K562 (cell line): ENCODE measurements around the gene PRSS22. TPM values are rescaled to one million over a fixed set of nuclear protein-coding genes. Genes with fewer than 3 reads are reported as not detected.

Source experiments
- BRD9 ChIP-seq: fragments of 450-650 bp; IDR thresholded peaks from 2 replicates; pipeline ENCODE4 v1.6.1; 2018; ENCODE audit warnings: low read depth; ENCODE audit not compliant: partially characterized antibody
- CHD1 ChIP-seq: fragments of 200-600 bp; sonication (generic); IDR thresholded peaks from one replicate; pipeline ENCODE4 v1.6.1; 2012; ENCODE audit warnings: mild to moderate bottlenecking, moderate library complexity, low read length, inconsistent platforms
- FOXJ2 ChIP-seq: fragments of 200-800 bp; sonication (Bioruptor generic); IDR thresholded peaks from 2 replicates; pipeline ENCODE4 v1.6.1; 2016; ENCODE audit warnings: missing genetic modification characterization, missing compliant biosample characterization
- FOXO4 ChIP-seq: fragments of 450-650 bp; formaldehyde crosslinking; IDR thresholded peaks from 2 replicates; pipeline ENCODE4 v1.4.0; 2020; ENCODE audit warnings: mild to moderate bottlenecking, moderate library complexity
- HDAC6 ChIP-seq: IDR thresholded peaks from 2 replicates; pipeline ENCODE4 v1.6.1; 2012; ENCODE audit warnings: low read depth, mild to moderate bottlenecking, control low read depth, inconsistent platforms, low read length, moderate library complexity
- HNRNPH1 ChIP-seq: fragments of 200-400 bp; formaldehyde crosslinking; optimal IDR thresholded peaks from 2 replicates; pipeline ENCODE3; 2017; ENCODE audit warnings: low read depth, mild to moderate bottlenecking, low read length, moderate library complexity
- MNT ChIP-seq, 2 experiments: fragments of 450-650 bp; conservative IDR thresholded peaks; 2 replicates each; pipeline ENCODE4 v1.6.1; 2017; ENCODE audit warnings: mild to moderate bottlenecking in 2 of 2, moderate library complexity in 2 of 2
- POU5F1 ChIP-seq: fragments of 150-350 bp; IDR thresholded peaks from 2 replicates; pipeline ENCODE4 v1.6.1; 2014; ENCODE audit warnings: borderline replicate concordance, low read length, low read depth, mild to moderate bottlenecking; ENCODE audit not compliant: partially characterized antibody
- SMAD4 ChIP-seq: fragments of 250-450 bp; sonication (Bioruptor Pico); conservative IDR thresholded peaks from 2 replicates; pipeline ENCODE4 v1.8.0; 2021; ENCODE audit warnings: inconsistent platforms, mild to moderate bottlenecking, moderate library complexity
- THAP12 ChIP-seq: fragments of 250-450 bp; sonication (Bioruptor Pico); IDR thresholded peaks from 2 replicates; pipeline ENCODE4 v1.9.0; 2021; ENCODE audit warnings: mild to moderate bottlenecking, inconsistent platforms
- USF1 ChIP-seq: sonication (generic); formaldehyde crosslinking; IDR thresholded peaks from 2 replicates; pipeline ENCODE4 v1.9.0; 2022; ENCODE audit warnings: mild to moderate bottlenecking, missing genetic modification reagents
- ZNF212 ChIP-seq: fragments of 450-650 bp; formaldehyde crosslinking; IDR thresholded peaks from 2 replicates; pipeline ENCODE4 v1.4.0; 2020; ENCODE audit warnings: mild to moderate bottlenecking
- polyA plus RNA-seq, 8 experiments: library from polyadenylated mRNA; depleted of rRNA in 4 of 8; stranded (reverse) in 5 of 8; unstranded in 3 of 8; fragments of >200 nt; fragmentation: Nextera tagmentation in 2 of 8; fragmentation: Illumina TruSeq in 1 of 8; extraction: Ambion mirVana in 2 of 8; extraction: Trizol in 1 of 8; gene quantifications; 2 replicates each; pipeline versions ENCODE4 v1.2.1 to v1.2.3, GENCODE V29; 2011 to 2014; ENCODE audit warnings: inconsistent platforms in 1 of 8, missing spikeins in 1 of 8
- total RNA-seq, 7 experiments: library from RNA; depleted of rRNA in 6 of 7; stranded (reverse); fragments of >200 nt in 6 of 7; fragmentation: Illumina TruSeq in 2 of 7; extraction: Trizol in 2 of 7; gene quantifications; 2 replicates each; pipeline versions ENCODE4 v1.2.1 to v1.2.3, GENCODE V29; 2011 to 2021; ENCODE audit warnings: low replicate concordance in 1 of 7
- TF ChIP-seq, protein P1 (sequence below): fragments of 450-650 bp; formaldehyde crosslinking; IDR thresholded peaks from 2 replicates; pipeline ENCODE4 v1.4.0; 2020; ENCODE audit warnings: mild to moderate bottlenecking, moderate library complexity
- TF ChIP-seq, protein P2 (sequence below), 2 experiments: fragments of 450-650 bp in 1 of 2; sonication (generic) in 1 of 2; formaldehyde crosslinking in 1 of 2; IDR thresholded peaks in 1 of 2; conservative IDR thresholded peaks in 1 of 2; 2 replicates each; pipeline versions ENCODE4 v1.6.1 to v1.8.1; 2016 to 2023; ENCODE audit warnings: mild to moderate bottlenecking in 2 of 2, moderate library complexity in 2 of 2, inconsistent platforms in 1 of 2, missing genetic modification reagents in 1 of 2
- TF ChIP-seq, protein P3 (sequence below): fragments of 250-450 bp; sonication (Bioruptor Pico); IDR thresholded peaks from 2 replicates; pipeline ENCODE4 v1.4.0; 2020; ENCODE audit warnings: mild to moderate bottlenecking, moderate library complexity, borderline replicate concordance

Gene PRSS22
- total and polyA plus RNA-seq, 9 of the 15 experiments (the other 6 are each of a cell fraction or from before 2014, with no cell fraction given) = 0.13 to 0.42 TPM; not detected in 7

DNA sequence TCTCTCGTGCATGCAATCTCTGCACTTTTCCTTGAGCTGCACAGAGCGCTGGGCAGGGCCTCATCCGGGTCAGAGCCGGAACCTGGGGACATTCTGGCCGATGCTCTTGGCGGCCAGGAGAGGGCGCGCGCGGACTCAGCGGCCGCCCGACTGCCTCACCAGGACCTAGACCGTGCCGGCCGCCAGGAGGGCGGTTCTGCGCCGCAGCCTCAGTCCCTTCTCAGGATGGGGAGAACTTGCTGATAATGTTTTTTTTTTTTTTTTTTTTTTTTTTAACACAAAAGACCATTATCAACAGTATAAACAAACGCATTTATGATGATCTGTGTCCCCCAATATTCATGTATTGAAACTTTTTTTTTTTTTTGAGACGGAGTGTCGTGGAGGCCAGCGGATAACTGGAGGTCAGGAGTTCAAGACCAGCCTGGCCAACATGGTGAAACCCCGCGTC, 17.0 kb upstream of the PRSS22 start (continued):
- TF ChIP-seq THAP12 (CRISPR knock-in tag) (no peak), POU5F1 (no peak), HNRNPH1 (no peak), FOXO4 (CRISPR knock-in tag) (no peak), SMAD4 (CRISPR knock-in tag) (peak; percentile 43; the same call in 1 of the 2 replicates), BRD9 (no peak), CHD1 (no peak), FOXJ2 (tag) (no peak), MNT (conservative IDR thresholded peaks at IDR 0.05) (no peak), ZNF212 (CRISPR knock-in tag) (no peak), USF1 (no peak), HDAC6 (no peak)
- TF ChIP-seq, protein P1, sequence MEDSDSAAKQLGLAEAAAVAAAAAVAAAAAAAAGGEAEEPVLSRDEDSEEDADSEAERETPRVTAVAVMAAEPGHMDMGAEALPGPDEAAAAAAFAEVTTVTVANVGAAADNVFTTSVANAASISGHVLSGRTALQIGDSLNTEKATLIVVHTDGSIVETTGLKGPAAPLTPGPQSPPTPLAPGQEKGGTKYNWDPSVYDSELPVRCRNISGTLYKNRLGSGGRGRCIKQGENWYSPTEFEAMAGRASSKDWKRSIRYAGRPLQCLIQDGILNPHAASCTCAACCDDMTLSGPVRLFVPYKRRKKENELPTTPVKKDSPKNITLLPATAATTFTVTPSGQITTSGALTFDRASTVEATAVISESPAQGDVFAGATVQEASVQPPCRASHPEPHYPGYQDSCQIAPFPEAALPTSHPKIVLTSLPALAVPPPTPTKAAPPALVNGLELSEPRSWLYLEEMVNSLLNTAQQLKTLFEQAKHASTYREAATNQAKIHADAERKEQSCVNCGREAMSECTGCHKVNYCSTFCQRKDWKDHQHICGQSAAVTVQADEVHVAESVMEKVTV (CRISPR knock-in tag) = peak; percentile 41; the same call in 1 of the 2 replicates
- TF ChIP-seq, protein P2, sequence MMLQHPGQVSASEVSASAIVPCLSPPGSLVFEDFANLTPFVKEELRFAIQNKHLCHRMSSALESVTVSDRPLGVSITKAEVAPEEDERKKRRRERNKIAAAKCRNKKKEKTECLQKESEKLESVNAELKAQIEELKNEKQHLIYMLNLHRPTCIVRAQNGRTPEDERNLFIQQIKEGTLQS (IDR thresholded peaks at IDR 0.05) = no peak
- TF ChIP-seq, protein P2 (CRISPR knock-in tag; conservative IDR thresholded peaks at IDR 0.05) = no peak
- TF ChIP-seq, protein P3, sequence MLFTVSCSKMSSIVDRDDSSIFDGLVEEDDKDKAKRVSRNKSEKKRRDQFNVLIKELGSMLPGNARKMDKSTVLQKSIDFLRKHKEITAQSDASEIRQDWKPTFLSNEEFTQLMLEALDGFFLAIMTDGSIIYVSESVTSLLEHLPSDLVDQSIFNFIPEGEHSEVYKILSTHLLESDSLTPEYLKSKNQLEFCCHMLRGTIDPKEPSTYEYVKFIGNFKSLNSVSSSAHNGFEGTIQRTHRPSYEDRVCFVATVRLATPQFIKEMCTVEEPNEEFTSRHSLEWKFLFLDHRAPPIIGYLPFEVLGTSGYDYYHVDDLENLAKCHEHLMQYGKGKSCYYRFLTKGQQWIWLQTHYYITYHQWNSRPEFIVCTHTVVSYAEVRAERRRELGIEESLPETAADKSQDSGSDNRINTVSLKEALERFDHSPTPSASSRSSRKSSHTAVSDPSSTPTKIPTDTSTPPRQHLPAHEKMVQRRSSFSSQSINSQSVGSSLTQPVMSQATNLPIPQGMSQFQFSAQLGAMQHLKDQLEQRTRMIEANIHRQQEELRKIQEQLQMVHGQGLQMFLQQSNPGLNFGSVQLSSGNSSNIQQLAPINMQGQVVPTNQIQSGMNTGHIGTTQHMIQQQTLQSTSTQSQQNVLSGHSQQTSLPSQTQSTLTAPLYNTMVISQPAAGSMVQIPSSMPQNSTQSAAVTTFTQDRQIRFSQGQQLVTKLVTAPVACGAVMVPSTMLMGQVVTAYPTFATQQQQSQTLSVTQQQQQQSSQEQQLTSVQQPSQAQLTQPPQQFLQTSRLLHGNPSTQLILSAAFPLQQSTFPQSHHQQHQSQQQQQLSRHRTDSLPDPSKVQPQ (CRISPR knock-in tag) = no peak
